KMS-11 (cell line): Measurements from ENCODE around the gene APOA5.

Experiments used
- H2AFZ ChIP-seq: fragments of 200-600 bp; sonication (generic); 2 replicates; pipeline ENCODE4 v1.6.1; 2016; ENCODE audit warnings: antibody characterized with exemption, mixed run types, low read depth
- H3K27ac ChIP-seq: fragments of 200-600 bp; sonication (generic); 2 replicates; pipeline ENCODE4 v1.6.1; 2016; ENCODE audit warnings: mild to moderate bottlenecking, mixed run types
- H3K27me3 ChIP-seq: fragments of 200-600 bp; sonication (generic); 2 replicates; pipeline ENCODE4 v1.6.1; 2017; ENCODE audit warnings: mild to moderate bottlenecking, low read depth, mixed run types, moderate library complexity; ENCODE audit not compliant: insufficient read depth
- H3K36me3 ChIP-seq: fragments of 200-600 bp; sonication (generic); 2 replicates; pipeline ENCODE4 v1.6.1; 2017; ENCODE audit warnings: mild to moderate bottlenecking, mixed run types; ENCODE audit not compliant: insufficient read depth
- H3K4me1 ChIP-seq: fragments of 200-600 bp; sonication (generic); 2 replicates; pipeline ENCODE4 v1.6.1; 2016; ENCODE audit warnings: mild to moderate bottlenecking, low read depth, mixed run types; ENCODE audit not compliant: poor library complexity, severe bottlenecking
- H3K4me2 ChIP-seq: fragments of 200-600 bp; sonication (generic); 2 replicates; pipeline ENCODE4 v1.7.0; 2016; ENCODE audit warnings: mild to moderate bottlenecking, mixed run types
- H3K4me3 ChIP-seq: fragments of 200-600 bp; sonication (generic); IDR thresholded peaks from 2 replicates; pipeline ENCODE4 v1.6.1; 2017; ENCODE audit warnings: low read depth, low read length, mixed read lengths; ENCODE audit not compliant: insufficient read depth
- H3K79me2 ChIP-seq: fragments of 200-600 bp; sonication (generic); 2 replicates; pipeline ENCODE4 v1.6.1; 2016; ENCODE audit warnings: low read depth, mixed run types; ENCODE audit not compliant: insufficient read depth
- H3K9ac ChIP-seq: fragments of 200-600 bp; sonication (generic); 2 replicates; pipeline ENCODE4 v1.6.1; 2016; ENCODE audit warnings: mild to moderate bottlenecking, mixed run types
- H4K20me1 ChIP-seq: fragments of 200-600 bp; sonication (generic); 2 replicates; pipeline ENCODE4 v1.6.1; 2016; ENCODE audit warnings: mild to moderate bottlenecking, mixed run types; ENCODE audit not compliant: insufficient read depth
- TF ChIP-seq, protein P1 (sequence below): fragments of 200-600 bp; sonication (generic); conservative IDR thresholded peaks from 2 replicates; pipeline ENCODE4 v1.6.1; 2017; ENCODE audit warnings: low read depth, mild to moderate bottlenecking, antibody characterized with exemption, low read length, moderate library complexity, mixed read lengths

Gene APOA5

DNA sequence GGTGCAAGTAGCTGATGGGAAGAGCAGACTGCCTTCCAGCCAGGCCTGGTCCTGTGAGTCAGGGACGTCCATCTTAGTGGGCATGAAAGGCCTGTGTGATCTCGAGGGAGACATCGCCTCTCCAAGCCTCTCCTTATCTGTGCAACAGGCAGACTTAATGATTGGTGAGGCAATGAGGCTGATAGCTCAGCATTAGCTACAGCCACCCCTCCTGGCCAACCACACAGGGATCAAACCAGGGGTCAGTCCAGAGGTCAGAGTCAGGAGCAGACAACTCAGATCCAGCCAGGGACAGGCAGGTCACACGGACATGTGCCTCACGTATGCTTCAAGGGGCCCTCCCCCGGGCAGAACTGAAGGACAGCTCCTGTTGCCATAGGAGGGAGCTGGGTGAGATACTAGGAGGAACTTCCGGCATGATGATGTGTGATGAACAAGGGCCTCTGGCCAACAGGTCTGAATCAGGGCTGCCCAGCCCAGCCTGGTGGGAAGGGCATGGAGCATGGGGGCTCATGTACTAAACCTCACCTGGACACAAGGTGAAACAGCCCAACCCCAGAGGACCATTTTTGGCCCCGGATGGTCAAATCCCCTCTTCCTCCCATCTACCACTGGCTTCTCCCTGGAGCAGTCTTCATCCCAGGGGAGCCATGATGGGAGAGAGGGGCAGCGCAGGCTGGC, 35.2 kb upstream of the APOA5 start:
- Histone ChIP-seq H3K79me2 (no peaks in the 10 kb centered on the region), H3K27ac (no peak overlapping the region), H4K20me1 (no peaks in the 10 kb centered on the region), H2AFZ (no peak overlapping the region), H3K9ac (no peak overlapping the region), H3K4me3 (no peak overlapping the region), H3K36me3 (no peaks in the 10 kb centered on the region), H3K4me1 (no peaks in the 10 kb centered on the region), H3K27me3 (no peaks in the 10 kb centered on the region), H3K4me2 (no peak overlapping the region)
- TF ChIP-seq, protein P1, sequence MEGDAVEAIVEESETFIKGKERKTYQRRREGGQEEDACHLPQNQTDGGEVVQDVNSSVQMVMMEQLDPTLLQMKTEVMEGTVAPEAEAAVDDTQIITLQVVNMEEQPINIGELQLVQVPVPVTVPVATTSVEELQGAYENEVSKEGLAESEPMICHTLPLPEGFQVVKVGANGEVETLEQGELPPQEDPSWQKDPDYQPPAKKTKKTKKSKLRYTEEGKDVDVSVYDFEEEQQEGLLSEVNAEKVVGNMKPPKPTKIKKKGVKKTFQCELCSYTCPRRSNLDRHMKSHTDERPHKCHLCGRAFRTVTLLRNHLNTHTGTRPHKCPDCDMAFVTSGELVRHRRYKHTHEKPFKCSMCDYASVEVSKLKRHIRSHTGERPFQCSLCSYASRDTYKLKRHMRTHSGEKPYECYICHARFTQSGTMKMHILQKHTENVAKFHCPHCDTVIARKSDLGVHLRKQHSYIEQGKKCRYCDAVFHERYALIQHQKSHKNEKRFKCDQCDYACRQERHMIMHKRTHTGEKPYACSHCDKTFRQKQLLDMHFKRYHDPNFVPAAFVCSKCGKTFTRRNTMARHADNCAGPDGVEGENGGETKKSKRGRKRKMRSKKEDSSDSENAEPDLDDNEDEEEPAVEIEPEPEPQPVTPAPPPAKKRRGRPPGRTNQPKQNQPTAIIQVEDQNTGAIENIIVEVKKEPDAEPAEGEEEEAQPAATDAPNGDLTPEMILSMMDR, result no peak

DNA sequence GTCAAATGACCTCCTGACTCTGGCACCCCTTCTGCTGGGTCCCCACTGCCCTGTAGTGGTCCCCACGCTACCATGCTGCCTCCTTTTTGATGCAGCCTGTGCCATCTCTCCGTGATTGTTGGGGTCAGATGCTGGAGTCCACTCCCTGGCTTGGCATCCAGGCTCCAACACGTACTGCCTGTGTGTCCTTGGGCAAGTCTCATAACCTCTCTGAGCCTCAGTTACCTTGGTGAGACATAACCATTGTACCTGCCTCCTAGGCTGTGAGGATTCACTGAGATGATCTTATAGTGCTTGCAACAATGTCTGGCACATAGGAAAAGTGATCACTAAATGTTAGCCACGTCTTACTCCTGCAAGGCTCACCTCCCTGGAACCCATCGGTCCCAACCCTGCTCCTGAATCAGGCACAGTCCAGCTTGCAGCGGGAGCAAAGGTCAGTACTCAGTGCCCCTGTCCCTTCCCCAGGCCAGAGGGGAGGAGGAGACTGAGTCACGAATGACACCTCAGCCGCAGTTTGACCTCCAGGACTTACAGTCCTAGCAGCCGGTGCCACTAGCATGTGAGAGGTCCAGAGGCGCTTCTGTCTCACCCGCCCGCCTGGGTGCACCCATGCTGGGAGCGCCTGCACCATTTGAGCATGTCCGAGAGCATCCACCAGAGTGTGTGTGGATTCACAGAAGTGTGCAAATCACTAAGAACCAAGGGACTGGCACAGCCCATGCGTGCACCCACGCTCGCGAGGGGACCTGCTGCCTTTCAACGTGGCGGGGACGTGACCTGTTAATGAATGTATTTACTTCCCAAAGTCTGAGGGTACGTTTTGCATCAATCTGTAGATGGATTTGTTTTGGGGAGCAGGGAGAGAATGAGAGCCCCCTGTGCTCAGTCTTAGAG, 34.4 kb upstream of the APOA5 start:
- Histone ChIP-seq H3K27ac (no peak overlapping the region), H3K9ac (no peak overlapping the region), H3K27me3 (no peaks in the 10 kb centered on the region), H2AFZ (no peak overlapping the region), H4K20me1 (no peaks in the 10 kb centered on the region), H3K4me1 (no peaks in the 10 kb centered on the region), H3K4me3 (no peak overlapping the region), H3K36me3 (no peaks in the 10 kb centered on the region), H3K79me2 (no peaks in the 10 kb centered on the region), H3K4me2 (no peak overlapping the region)
- TF ChIP-seq, protein P1, result no peak

DNA sequence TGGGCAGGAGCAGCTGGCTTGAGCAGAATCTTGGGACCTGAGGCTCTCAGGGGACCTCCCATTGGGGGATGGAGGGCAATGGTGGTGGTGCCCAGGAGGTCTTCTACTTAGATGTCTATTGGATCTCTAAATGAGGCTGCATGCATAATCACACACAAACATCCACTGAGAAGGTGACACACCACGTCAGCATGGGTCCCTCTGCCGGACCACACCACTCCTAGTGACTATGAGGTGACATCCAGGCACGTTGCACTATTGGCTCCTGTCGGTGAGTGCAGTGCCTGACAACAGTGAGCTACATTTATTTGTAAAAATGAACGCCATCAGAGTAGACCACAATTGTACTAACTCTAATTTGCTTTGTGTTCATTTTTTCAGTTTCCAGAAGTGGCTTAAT, 33.8 kb upstream of the APOA5 start:
- H3K36me3 ChIP-seq, result no peaks in the 10 kb centered on the region
- no peaks in the 10 kb centered on the region for H3K27me3 ChIP-seq
- no peak overlapping the region for H3K27ac ChIP-seq
- no peaks in the 10 kb centered on the region for H3K4me1 ChIP-seq
- H3K4me2 ChIP-seq, result no peak overlapping the region
- H3K79me2 ChIP-seq, result no peaks in the 10 kb centered on the region
- H2AFZ ChIP-seq, result no peak overlapping the region
- no peak overlapping the region for H3K9ac ChIP-seq
- H4K20me1 ChIP-seq, result no peaks in the 10 kb centered on the region
- TF ChIP-seq, protein P1, result no peak
- no peak overlapping the region for H3K4me3 ChIP-seq

DNA sequence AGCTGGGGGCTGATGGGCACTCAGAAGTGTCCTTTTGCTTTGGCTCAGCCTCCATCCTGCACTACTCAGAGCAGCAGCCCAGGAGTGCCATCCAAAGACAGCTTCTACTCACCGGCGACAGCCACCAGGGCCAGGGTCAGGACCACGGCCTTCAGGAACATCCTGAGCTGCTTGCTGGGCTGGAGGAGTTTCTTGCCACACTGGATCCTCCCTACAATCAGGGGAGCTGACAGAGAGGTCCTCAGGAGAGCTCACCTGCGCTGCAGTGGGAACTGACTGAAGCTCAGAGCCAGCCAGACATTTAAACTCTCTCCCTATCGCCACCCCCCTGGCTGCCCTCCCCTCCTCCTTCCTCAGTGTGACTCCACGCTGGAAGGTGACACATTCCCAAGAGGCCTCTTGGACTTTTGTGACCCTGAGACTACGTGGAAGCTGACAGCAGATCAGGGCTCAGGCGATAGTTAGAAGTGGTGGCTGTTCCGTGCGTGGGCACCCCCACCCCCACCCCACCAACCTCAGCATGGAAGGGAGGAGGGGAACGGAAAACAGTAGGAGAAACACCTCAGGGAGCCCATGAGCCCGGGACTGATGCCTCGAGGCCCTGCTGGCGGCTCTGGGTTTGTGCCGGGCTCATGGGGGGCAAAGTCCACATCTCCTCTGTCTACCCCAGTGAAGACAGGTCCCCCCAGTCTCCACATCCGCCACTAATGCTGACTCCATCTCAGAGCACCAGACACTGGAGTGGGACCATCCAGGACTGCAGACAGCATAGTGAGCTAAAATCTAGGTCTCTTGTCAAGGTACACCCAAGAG, 31.6 kb upstream of the APOA5 start, which contains the start of gene APOA4:
APOA4 (minus strand) TSS at position 274 of the 813 bp plus-strand sequence; CDS start at position 161, 113 bp downstream.
- TF ChIP-seq, protein P1, result no peak
- Histone ChIP-seq H3K36me3 (no peaks in the 10 kb centered on the region), H3K79me2 (no peaks in the 10 kb centered on the region), H3K27me3 (no peaks in the 10 kb centered on the region), H2AFZ (no peak within 1 kb of the TSS), H3K9ac (no peak within 1 kb of the TSS), H3K4me1 (no peaks in the 10 kb centered on the region), H3K4me2 (no peak within 1 kb of the TSS), H4K20me1 (no peaks in the 10 kb centered on the region), H3K4me3 (no peak within 1 kb of the TSS), H3K27ac (no peak within 1 kb of the TSS)
